Breast epithelium (tissue), 3 donors: ENCODE data around the gene TUBGCP2.

Experiments used
- POLR2A ChIP-seq: fragments of 450-650 bp; IDR thresholded peaks from one replicate; pipeline ENCODE4 v1.6.1; 2016; ENCODE audit warnings: antibody characterized with exemption, mild to moderate bottlenecking, moderate library complexity
- POLR2AphosphoS5 ChIP-seq, 3 donors: sonication (generic); formaldehyde crosslinking; IDR thresholded peaks; one replicate each; pipeline ENCODE4 v1.6.1; 2017; ENCODE audit warnings: antibody characterized with exemption in 3 of 3
- TF ChIP-seq, protein P1 (sequence below), 3 donors: fragments of 450-650 bp; IDR thresholded peaks; one replicate each; pipeline ENCODE4 v1.5.1; 2016 to 2017; ENCODE audit warnings: antibody characterized with exemption in 3 of 3, mild to moderate bottlenecking in 3 of 3, moderate library complexity in 3 of 3

GRCh38 chr10:133354672-133355240 lies 46.1 kb upstream of the TUBGCP2 start:
- TF ChIP-seq, protein P1, sequence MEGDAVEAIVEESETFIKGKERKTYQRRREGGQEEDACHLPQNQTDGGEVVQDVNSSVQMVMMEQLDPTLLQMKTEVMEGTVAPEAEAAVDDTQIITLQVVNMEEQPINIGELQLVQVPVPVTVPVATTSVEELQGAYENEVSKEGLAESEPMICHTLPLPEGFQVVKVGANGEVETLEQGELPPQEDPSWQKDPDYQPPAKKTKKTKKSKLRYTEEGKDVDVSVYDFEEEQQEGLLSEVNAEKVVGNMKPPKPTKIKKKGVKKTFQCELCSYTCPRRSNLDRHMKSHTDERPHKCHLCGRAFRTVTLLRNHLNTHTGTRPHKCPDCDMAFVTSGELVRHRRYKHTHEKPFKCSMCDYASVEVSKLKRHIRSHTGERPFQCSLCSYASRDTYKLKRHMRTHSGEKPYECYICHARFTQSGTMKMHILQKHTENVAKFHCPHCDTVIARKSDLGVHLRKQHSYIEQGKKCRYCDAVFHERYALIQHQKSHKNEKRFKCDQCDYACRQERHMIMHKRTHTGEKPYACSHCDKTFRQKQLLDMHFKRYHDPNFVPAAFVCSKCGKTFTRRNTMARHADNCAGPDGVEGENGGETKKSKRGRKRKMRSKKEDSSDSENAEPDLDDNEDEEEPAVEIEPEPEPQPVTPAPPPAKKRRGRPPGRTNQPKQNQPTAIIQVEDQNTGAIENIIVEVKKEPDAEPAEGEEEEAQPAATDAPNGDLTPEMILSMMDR (IDR thresholded peaks at IDR 0.05), result no peak
- no peak for TF ChIP-seq POLR2A
- no peak for TF ChIP-seq POLR2AphosphoS5 (IDR thresholded peaks at IDR 0.05)
